ENCODE measurements around the gene RBM20. TPM values are rescaled to one million over a fixed set of nuclear protein-coding genes. Genes with fewer than 3 reads are reported as not detected.
A peak's percentile ranks its signal among the peaks of the same experiment; 100 is the strongest.
"Not testable (repeated sequence)": the region's sequence is repeated elsewhere in the genome, so short reads cannot be mapped to it uniquely, and the experiment has no call there.

RBM20 gene
- total RNA-seq, 1 donor from 2014 or later = 0.67 TPM

DNA sequence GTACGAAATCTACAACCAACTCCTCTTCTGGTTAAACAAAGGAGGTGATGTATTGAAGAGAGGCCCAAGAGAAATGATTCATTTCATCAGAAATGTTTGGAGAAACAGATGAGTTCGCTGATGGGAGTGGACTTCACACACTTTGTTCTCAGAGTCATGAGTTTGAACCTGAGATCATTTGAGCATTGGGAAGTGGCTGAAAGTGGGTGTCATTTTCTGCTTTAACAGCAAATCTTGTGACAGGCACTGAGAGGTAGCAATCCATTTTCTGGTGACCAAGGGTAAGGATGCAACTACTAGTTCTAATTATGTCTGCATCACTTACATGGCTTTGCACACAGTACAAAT lies 51.4 kb downstream of the RBM20 start:
- intact Hi-C loops (cut with DNase I) = no loop called here
- no peak for DNase-seq (ENCODE audit: low spot score)
- no peak for ATAC-seq

GRCh38 chr10:110696436-110696835 lies 52.3 kb downstream of the RBM20 start:
- no peak for DNase-seq (ENCODE audit: low spot score)
- ATAC-seq = no peak
- intact Hi-C loops (cut with DNase I) = no loop called here

DNA sequence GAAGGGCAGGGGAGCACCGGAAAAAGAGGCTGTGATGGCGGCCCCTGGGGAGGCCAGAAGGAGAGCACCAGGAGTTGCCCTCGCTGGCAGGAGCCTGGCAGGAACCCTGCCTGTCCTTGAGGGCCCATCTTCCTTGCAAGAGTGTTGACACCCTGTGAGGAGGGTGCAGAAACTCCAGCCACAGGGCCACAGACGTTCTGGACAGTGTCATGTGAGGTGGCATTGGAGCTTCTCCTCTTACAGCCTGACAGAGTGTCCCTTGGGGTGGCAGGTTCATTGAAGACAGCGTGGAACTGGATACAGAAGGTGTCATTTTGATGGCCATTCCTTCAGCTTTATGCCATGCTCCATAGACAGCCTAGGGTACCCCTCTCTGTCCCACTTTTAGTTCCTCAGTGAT lies 54.2 kb downstream of the RBM20 start:
- no peak for ATAC-seq
- DNase-seq (ENCODE audit: low spot score) = no peak
- intact Hi-C loops (cut with DNase I) = no loop called here

- no peak for ATAC-seq
- no peak for DNase-seq (ENCODE audit: low spot score)
- intact Hi-C loops (cut with DNase I) = no loop called here
These were observed 54.7 kb downstream of the RBM20 start for GRCh38 chr10:110698782-110699201.

DNA sequence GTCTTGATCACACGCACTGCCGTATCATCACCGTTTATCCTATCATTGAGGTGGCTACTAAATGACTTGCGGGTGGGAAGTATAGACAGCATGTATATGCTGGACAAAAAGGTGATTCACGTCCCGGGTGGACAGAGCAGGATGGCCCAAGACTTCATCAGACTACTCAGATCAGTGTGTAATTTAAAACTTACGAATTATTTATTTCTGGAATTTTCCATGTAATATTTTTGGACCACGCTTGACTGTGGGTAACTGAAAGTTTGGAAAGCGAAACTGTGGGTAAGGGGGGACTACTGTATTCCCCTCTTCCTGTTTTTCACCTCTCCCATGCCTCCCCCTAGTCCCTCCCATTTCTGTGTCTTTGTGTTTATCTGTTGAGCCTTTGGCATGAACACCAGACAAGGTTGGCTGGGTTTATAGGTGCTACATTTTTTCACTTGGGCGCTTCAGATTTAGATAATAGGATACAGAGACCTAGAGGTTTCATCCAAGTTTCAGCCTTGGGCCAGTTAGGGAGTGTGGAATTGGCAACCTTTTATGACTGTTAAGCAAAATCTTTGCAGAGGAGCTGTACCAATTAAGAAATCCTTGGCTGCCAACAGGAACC lies 55.8 kb downstream of the RBM20 start:
- ATAC-seq = no peak
- DNase-seq (ENCODE audit: low spot score) = no peak
- intact Hi-C loops (cut with DNase I) = no loop called here

DNA sequence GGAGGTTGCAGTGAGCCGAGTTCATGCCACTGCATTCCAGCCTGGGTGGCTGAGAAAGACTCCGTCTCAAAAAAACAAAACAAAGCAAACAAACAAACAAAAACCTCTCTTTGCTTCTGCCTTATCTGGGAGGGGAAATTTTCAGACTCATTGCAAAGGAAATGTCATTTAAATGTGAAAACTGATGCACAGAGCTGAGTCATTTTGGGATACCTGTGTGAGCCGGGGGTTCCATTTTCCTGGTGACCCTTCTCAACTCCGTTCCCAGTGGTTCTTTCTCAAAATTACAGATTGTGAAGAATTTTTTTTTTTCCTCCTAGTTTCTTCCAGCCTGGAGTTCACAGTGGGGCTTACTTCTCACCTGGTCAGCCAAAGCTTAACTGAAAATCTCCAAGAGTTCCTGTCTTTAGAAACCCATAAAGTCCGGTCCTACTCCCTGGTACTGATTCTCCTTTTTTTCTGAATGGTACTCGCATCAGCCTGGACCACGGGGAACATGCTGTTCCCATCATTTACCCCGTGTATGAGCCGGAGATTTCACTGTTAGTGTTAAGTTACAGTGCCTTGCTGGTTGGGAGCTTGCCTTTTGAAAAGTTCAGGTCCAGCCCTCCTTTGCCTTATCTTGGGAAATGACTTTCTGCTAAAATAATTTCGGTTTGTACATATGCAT lies 56.9 kb downstream of the RBM20 start:
- intact Hi-C loops (cut with DNase I) = no loop called here
- no peak for DNase-seq (ENCODE audit: low spot score)

DNA sequence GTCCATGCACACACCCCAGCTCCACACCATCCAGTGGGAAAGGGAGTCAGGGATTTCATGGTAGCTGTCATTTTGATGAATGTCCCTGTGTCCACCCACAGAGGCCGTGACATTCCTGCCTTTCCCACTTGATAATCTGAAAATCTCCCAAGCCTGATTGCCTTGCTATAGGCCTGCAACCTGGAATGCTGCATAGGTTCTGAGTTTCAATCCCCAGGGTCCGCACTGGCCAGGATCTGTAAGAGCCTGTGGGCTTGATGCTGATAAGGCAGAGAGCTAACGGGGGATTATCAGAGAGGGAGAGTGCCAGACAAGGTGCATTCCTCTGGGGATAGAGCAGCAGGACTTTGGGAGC lies 57.5 kb downstream of the RBM20 start:
- DNase-seq (ENCODE audit: low spot score) (no peak), ATAC-seq (no peak)
- intact Hi-C loops (cut with DNase I) = no loop called here

More for the DNA sequence above, 56.9 kb downstream of the RBM20 start:
- no peak for ATAC-seq

GRCh38 chr10:110704070-110704469 lies 59.9 kb downstream of the RBM20 start:
- intact Hi-C loops (cut with DNase I) = no loop called here
- DNase-seq (ENCODE audit: low spot score) = no peak
- ATAC-seq = no peak

DNA sequence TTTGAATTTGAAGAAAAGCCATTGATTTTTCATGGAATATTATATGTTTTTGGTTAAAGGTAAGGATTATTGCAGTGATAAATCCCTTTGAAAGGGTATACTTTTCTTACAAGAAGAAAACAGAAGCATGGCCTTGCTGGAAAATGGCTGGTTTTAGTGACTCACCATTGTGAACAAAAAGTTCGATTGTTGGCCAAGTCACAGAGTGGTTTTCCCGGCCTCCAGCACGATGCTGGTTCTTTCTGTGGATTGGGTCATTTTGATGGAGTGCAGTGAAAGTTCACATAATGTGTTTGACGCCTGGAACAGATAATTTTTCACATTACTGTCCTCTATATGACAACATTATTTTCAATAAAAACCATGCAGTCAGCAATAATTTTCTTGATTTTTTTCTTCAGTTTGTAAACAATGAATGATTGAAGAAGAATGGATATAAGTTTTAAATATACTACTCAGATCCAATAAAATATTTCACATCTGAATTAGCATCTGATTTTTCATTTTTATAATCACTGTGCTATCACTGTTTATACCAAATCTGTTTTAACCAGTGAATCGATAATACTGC lies 60.9 kb downstream of the RBM20 start:
- ATAC-seq (no peak), DNase-seq (ENCODE audit: low spot score) (no peak)
- intact Hi-C loops (cut with DNase I) = no loop called here

DNA sequence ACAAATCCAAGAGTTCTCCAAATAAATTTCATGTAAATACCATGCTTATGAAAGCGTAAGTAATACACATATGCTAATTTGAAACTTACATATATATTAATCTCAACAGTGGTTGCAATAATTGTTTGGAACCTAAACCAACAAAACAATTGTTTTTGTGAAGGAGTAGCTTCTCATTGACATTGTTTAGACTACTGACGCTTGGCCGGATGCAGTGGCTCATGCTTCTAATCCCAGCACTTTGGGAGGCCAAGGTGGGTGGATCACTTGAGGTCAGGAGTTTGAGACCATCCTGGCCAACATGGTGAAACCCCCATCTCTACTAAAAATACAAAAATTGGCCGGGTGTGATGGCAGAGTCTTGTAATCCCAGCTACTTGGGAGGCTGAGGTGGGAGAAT lies 61.5 kb downstream of the RBM20 start:
- DNase-seq (ENCODE audit: low spot score); ATAC-seq; intact Hi-C loops (cut with DNase I): not testable (repeated sequence)

- intact Hi-C loops (cut with DNase I) = no loop called here
- no peak for ATAC-seq
- DNase-seq (ENCODE audit: low spot score) = no peak
These were observed 62.6 kb downstream of the RBM20 start for GRCh38 chr10:110706690-110707098.

DNA sequence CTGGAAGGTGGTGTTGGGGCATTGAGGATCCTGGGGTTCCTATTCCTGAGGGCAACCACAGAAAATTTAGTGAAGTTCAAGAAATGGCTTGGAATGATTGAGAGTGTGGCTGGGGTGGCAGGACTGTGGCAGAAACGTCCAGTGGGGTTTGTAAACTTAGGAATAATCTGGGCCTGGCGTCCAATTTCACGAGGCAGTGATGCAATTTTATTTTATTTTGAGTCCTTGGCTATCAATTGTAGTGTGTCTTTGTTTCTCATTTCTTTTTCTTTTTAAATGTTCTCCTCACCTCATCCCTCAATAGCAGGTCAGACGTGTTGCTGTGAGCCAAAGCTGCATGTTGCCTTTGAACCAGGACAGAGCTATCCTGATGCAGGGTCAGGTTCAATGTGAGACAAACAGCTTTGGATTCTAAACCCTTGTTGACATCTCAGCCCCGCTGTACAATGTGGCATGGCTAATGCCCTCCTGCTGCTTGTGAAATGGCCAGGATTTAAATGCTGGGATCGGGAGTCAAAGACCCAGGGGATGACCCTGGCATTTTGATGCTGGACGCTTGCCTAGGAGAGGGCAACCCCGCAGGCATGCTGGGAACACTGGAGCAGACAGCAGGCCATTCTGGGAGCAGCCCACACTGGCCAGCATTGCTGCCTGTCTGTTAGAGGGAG lies 64.8 kb downstream of the RBM20 start:
- intact Hi-C loops (cut with DNase I) = no loop called here
- ATAC-seq (peak; percentile 74), DNase-seq (ENCODE audit: low spot score) (no peak)

- intact Hi-C loops (cut with DNase I) = no loop called here
- ATAC-seq (no peak), DNase-seq (ENCODE audit: low spot score) (no peak)
These were observed 65.3 kb downstream of the RBM20 start for GRCh38 chr10:110709444-110709828.

DNA sequence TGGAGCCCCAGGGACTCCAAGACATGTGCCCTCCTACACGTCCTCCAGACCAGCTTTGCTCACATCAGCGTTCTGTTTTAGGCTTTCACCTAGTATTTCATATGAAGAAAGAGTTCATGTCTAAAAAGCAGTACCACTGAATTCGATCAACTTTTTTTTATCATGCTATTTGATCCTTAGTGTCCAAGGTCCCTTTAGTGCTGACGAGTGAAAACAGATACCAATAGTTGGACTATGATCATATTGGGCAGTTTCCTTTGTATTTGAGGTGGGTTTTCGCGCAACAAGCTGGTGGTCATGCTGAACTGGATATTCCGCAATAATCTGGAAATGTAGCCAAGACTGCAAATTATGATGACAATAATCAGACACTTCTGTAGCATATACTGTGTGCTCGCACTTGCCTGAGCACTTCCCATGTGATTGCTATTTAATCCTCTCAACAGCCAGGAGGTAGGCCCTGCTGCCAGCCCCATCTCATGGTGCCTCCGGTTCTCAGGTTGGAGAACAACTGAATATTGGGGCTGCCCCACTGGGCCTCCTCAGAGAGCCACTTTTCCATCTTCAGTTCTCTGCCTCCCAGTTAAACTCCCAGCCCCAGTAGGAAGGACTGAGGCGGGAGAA lies 65.9 kb downstream of the RBM20 start:
- intact Hi-C loops (cut with DNase I) = no loop called here
- ATAC-seq (no peak), DNase-seq (ENCODE audit: low spot score) (no peak)

GRCh38 chr10:110710621-110711020 lies 66.5 kb downstream of the RBM20 start:
- intact Hi-C loops (cut with DNase I) = no loop called here
- DNase-seq (ENCODE audit: low spot score) (no peak), ATAC-seq (no peak)

GRCh38 chr10:110711382-110711781 lies 67.2 kb downstream of the RBM20 start:
- intact Hi-C loops (cut with DNase I) = no loop called here
- DNase-seq (ENCODE audit: low spot score) = no peak
- ATAC-seq = no peak

GRCh38 chr10:110714356-110714755 lies 70.2 kb downstream of the RBM20 start:
- no peak for DNase-seq (ENCODE audit: low spot score)
- ATAC-seq = no peak

GRCh38 chr10:110717781-110718589 lies 73.8 kb downstream of the RBM20 start:
- DNase-seq (ENCODE audit: low spot score) (no peak), ATAC-seq (peak; percentile 73)
- intact Hi-C loops (cut with DNase I) = no loop called here

More at GRCh38 chr10:110714356-110714755, 70.2 kb downstream of the RBM20 start:
- intact Hi-C loops (cut with DNase I) = no loop called here

DNA sequence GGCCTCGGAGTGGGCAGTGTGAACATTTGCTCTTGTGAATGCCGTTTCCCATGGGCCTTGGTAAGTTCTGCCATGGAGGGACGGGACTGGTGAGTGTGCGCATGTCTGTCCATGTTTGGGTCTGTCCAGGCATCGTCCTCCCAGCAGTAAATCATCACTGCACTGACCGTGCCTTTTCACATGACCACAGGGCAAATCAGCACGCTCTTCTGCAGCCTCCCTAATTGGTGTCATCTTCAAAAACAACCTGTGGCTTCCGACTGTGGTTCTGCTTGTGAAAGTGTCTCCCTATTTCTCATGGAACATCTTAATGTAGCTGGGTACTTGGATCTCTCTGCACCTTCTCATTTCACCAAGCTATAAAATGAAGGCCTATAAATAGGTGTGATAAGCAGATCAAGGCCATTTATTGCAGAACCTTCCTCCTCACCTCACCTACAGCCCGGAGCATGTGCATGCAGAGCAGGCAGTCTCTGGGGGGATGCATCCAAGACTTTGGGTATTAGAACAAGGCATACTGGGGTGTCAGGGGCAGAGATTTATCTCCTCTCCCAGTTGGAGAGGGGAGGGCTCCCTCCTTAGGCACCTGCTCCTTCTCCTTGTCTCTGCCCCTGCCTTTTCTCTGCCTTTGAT lies 77.4 kb downstream of the RBM20 start:
- DNase-seq (ENCODE audit: low spot score) (no peak), ATAC-seq (no peak)
- intact Hi-C loops (cut with DNase I) = no loop called here
